HG02759 (cell line): Measurements from ENCODE around the gene ACSF3.
"Not testable (repeated sequence)": the region's sequence is repeated elsewhere in the genome, so short reads cannot be mapped to it uniquely, and the experiment has no call there.

Experiments used
- ATAC-seq: cut with Tn5 transposase; IDR thresholded peaks from one replicate; pipeline ENCODE4 v1.9.1; 2021; ENCODE audit warnings: mild to moderate bottlenecking, moderate library complexity; ENCODE audit not compliant: unreplicated experiment

ACSF3 gene

DNA sequence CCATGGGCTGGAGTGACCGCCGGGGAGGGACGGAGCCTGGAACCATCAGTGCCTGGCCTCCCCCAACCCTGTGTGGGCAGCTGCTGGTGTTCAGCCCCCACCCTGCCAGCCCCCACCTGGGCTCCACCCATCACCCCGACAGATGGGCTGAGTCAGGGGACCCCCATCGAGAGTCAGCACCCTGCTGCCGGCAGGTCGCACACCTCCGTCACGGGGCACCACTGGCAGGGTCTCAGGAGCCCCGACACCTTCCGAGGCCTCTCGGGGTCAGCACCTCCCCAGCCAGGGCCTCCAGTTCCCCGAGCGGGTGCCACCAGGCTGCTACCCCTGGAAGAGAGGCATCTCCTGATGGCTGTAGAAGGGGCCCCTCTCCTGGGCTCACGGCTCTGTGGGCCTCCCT is 38.3 kb upstream of the ACSF3 start:
- ATAC-seq: no peak

DNA sequence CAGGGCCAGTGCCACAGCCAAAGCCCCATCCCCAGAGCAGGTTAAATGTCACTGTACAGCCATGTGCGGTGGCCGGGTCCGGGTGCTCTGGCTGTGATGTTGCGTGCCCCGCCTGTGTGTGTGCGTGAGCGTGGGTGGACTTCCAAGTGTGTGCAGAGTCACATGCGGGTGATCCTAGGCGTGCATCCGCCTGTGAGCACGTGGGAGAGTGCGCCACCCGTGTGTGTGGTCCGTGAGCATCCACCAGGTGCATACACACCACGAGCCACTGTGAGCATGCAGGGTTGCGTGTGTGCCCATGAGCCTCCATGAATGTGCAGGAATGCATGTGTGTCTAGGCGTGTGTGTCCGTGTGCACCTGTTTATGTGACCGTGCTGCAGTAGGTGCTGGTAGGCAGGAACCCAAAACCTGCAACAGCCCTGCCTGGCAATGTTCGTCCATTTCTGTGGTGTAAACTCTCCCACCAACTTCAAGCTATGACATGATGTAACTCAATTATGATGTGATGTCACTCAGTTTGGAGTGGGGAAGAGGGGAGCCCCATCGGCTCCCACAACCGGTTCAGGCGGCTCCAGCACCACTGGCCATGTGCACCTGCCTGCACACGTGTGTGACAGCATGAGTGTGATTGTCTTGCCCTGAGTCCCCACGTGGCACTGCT is 37.6 kb upstream of the ACSF3 start:
- ATAC-seq: no peak

DNA sequence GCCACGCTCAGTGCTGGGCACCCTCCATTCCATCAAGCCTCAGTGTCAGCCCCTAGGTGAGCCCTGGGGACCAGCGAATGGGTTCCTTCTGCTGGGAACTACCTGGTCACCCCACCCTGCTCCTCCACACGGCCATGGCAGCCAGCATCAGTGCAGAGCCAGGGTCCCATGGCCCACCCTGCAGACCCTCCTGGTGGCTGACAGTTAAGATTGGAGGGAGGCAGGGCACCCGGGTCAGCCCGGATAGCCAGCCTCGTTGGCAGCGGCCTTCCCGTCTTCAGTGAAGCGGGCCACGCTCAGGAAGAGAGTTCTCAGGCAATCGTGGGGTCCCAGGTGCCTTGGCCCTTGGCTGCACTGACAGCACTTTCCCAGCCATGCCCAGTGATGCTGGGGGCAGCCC is 37.1 kb upstream of the ACSF3 start:
- no peak for ATAC-seq

DNA sequence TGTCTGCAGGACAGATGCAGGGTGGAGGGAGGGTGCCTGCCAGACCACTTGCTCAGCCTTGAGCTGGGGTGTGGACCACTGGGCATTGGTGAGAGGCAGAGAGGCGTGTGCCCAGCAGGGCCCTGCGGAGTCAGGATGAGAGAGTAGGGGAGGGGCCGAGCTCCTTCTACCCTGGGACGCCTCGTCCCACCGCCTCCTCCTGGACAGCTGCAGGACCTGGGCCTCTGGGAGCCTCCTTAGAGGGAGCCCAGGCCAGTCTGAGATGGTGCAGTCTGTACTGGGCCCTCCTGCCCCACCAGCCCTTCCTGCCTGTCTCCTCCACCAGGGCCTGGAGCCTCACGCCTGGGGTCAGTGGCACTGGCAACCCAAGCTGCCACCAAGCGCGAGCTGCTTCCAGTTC is 35.9 kb upstream of the ACSF3 start:
- ATAC-seq: no peak

DNA sequence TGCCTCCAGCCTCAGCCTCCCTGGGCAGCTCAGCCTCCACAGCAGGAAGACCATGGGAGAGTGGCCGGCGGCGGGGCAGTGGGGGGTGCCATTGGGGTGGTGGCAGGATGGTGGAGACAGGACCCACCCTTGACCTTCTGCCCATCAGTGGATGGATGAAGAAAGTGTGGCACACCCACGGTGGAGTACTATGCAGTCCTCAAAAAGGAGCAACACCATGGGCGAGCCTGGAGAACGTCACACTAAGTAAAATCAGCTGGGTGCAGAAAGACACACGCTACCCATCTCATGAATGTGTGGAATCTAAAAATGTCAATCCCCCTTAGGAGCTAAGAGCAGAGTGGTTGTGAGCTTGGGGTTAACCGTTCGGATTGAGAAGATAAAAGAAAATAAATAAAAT is 34.8 kb upstream of the ACSF3 start:
- ATAC-seq: no peak

DNA sequence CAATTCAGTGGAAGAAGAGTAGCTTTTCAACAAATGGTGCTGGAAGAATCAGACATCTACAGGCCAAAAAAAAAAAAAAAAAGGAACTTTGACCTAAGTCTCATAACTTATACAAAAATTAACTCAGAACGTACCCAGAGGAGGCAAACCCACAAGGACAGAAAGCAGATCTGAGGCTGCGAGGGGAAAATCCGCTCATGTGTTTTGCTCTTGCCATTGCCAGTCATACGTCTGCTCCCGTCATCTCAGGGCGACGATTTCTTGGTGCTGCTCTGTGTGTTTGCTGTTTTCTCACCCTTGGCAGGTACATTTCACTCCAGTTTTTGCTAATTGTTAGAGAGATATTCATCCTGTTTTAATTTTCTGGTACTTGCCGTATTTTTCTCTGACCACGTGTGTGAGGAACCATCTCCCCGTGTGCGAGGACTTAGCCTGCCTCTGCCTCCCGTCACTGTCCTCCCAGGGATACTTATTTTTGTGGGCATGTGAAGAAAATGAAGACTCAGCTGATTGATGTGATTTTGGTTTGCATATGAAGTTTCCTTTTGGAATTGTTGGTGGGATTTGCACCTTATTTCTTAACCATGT is 33.4 kb upstream of the ACSF3 start:
- ATAC-seq: no peak

DNA sequence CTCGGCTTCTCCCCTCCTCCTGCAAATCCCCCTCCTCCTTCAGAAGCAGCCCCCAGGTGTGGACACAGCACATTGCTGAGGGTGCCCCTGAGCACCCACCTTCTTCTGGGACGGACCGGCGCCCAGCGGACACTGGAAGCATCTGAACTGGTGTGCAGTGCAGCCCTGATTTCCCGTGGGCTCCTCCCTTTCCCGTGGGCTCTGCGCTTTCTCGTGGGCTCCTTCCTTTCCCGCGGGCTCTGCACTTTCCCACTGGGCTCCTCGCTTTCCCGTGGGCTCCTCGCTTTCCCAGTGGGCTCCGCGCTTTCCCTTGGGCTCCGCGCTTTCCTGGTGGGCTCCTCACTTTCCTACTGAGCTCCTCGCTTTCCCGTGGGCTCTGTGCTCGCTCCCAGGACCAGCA is 32.6 kb upstream of the ACSF3 start:
- ATAC-seq: no peak

DNA sequence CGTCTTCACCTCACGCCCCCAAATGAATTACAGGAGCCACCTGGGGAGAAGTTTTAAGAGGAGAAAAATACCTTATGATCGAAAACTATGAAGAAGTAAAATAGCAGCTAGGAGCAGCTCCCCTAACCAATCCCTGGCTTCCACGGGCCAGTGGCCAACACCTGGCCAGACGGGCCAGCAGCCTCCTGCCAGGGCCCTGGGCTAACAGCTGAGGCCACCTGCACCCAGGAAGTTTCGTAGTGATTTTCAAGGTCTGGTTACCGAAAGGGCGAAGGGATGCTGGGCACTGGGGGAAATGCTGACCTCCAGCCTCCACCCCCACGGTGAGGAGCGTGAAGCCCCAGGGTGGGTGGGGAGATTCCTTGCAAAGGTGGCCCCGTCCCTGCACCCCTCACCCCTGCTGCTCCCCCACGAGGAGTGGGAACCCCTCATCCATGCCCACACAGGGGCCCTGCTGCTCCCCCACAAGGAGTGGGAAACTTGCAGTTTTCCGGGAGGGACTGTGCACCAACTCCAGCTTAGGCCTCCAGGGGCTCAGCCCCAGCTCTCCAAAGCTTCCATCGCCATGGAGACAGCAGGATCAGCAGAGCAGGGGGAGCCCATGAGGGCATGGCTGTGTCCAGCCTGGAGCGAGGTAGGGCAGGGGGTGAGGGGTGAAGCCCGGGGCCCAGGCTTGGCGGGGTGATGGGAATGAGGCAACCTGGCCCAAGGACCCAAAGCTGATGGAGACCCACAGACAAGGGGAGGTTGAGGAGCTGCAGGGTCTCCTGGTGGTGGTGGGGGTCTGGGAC is 31.9 kb upstream of the ACSF3 start:
- no peak for ATAC-seq

DNA sequence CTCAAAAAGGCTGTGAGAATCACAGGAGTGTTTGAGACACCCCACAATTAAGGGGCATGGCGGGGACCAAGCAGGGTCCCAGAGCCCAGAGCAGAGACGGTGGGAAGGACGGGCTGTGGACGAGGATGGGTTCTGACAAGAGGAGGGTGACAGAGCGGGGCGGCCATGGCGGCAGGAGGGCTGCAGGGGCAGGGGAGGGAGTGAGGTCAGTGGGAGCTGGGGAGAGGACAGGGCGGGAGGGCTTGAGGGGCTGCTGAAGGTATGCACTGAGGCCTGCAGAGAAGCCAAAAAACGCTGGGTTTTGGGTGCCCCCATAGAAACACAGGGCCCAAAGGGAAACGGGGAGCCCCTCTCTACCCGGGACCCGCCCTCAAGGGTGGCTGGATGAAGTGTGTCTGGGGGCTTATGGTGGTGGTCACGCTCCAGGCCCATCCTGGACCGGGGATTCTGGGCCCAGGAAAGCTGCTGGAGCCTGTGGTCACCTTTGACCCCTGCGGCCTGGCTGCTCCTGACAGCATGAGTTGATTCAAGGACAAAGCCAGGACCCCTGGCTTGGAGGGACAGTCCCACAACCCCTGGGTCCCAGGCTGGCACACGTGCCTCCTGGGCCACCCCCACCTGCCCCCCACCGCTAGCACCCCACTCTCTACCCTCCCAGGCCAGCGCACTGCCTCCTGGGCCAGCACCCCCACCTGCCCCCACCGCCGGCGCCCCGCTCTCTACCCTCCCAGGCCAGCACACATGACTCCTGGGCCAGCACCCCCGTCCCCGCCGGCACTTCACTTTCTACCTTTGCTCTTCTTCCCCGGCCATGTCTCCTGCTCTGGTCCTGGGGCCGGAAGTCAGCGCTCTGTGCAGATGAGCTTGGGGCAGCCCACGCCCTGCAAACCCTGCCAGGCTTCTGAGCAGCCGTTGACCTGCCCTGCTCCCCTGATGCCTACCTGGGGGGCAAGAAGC is 31.0 kb upstream of the ACSF3 start:
- no peak for ATAC-seq

DNA sequence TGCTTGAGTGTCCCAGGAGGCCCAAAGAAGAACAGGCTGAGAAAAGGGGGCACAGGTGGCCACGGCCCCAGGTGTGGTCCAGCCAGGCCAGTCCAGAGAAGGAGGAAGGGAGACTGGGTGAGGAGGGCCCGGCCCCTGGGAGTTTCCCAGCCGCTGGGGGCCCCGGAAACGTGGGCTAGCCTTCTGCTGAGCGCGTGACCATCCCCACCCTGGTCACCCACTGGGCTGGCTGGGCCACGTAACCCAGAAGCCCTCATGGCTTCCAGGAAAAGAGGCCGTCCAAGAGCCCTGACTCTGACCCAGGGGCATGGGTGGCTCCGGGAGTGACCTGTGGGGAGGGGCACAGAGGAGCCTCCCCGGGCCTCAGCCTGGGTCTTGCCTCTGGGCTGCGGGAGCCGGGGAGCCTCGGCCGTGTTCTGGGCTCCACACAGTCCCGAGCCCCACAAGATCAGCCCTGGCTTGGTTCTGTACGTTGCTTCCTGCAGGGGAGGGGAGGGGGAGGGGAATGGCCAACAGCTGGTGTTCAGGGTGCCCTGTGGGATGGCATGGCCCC is 29.8 kb upstream of the ACSF3 start:
- ATAC-seq: no peak

DNA sequence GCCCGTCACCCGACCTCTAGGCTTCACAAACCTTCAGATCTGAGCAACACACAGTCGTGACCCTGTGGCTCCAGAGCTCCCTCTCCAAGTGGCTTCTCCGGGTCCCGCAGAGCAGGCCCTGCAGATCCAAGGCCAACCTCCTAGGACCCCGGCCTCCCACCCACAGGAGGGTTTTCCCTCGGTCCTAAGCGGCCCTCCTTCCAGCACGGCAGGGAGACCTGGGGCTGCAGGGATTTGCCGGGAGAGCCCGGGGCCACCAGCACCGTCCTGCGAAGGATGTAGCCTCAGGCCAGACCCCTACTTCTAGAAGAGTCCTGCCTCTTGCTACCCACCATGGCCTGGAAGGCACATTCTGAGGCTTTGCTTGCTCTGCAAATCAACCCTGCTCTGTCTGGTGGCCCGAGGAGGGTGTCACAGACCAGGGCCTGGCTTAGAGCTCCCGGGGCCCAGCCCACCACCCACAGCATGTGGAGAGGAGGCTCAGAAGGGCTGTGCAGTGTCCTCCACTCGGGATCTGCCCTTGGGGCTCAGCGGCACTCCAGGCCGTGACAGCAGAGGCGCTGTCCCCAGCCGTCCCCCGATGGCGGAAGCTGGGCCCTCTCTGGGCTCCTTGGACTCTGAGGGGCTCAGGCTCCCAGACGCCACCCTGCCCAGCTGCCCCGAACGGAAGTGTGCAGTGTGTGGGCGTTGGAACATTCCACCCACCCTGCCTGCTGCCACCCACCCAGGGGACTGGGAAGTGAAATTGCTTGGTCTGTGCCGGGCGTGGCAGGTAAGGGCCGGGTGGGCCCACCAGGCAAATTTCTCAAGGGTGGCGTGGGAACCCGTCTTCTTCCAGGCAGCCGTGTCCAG is 28.8 kb upstream of the ACSF3 start:
- no peak for ATAC-seq

DNA sequence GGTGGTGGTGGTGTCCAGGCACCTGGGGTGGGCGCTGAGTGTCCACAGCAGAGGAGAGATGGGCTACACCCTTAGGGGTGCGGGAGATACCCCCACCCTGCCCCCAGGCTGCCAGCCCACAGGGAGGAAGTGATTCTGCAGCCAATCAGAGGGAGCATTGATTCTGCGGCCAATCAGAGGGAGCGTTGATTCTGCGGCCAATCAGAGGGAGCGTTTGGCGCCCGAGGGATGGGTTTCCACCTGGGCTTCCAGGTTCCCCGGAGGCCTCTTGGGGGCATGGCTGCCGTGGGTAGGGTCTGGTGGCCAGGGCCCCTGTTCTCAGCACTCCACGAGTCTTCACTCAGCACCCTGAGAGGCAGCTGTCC is 28.2 kb upstream of the ACSF3 start:
- no peak for ATAC-seq

DNA sequence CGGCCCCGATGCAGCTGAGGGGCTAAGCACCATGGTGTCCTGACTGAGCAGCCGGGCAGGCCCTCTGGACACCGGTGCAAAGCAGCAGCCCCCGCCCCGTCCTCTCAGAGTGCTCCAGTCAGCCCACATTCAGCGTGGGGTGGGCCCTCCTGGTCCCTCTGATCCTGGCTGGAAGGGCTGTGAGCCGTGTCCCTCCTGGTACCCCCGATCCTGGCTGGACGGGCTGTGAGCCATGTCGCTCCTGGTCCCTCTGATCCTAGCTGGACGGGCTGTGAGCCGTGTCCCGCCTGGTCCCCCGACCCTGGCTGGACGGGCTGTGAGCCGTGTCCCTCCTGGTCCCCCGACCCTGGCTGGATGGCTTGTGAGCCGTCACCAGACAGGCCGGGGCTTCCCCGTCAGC is 26.9 kb upstream of the ACSF3 start:
- no peak for ATAC-seq

DNA sequence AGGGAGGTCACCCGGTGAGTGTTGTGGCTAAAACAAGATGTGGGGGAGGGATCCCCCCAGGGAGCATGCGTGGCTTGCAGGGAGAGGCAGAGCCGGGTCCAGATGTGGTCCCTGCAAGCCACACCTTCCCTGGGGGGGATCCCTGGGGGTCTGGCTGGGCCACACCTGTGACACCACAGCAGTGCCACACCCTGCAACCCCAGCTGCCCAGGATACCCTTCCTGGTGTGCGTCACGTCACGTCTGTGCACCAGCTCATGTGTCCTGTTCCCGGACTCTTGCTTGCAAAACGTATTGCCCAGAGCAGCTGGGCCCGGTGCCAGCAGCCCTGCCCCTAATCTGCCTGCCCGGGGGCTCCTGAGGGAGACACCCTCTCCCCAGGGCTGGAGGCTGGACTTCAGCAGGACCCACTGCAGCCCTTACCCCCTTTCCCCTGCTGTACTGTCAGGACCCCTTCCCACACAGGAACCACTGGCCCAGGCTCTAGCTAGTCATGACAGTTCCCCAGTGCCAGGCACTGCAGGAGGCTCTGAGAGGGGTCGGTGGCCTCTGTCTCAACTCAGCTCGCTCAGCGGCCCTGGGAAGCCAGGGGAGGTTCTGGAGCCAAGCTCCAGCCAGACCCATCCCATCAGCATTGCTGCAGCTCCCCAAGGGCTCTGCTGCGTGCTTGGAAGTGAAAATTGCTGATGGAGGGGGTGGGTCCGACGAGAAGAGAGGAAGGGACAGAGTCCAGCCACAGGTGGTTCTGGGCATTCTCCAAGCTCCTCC is 25.8 kb upstream of the ACSF3 start:
- no peak for ATAC-seq

DNA sequence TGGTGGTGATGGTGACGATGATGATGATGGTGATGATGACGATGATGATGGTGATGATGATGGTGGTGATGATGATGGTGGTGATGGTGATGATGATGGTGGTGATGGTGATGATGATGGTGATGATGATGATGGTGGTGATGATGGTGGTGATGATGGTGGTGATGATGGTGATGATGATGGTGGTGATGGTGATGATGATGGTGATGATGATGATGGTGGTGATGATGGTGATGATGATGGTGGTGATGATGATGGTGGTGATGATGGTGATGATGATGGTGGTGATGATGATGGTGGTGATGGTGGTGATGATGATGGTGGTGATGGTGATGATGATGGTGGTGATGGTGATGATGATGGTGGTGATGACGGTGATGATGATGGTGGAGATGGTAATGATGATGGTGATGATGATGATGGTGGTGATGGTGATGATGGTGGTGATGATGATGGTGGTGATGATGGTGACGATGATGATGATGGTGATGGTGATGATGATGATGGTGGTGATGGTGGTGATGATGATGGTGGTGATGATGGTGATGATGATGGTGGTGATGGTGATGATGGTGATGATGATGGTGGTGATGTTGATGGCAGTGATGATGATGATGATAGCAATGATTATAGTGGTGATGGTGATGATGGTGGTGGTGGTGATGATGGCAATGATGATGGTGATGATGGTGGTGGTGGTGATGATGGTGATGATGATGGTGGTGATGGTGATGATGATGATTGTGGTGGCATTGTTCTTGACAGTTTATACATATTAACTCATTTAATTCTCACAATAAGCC is 24.6 kb upstream of the ACSF3 start:
- ATAC-seq: not testable (repeated sequence)

DNA sequence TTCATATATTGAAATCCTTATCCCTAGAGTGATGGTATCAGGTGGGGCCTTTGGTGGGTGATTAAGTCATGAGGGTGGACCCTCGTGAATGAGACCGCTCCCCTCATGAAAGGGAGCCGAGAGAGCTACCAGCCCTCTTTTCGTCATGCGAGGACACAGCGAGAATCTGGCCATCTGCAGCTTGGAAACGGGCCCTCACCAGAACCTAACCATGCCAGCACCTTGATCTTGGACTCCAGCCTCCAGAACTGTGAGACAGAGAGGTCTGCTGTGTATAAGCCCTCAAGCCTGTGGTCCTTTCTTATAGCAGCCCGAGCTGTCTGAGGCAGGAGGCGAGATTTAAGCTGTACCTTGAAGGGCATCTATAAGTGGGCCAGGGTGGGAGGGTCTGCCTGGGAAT is 23.7 kb upstream of the ACSF3 start:
- no peak for ATAC-seq

DNA sequence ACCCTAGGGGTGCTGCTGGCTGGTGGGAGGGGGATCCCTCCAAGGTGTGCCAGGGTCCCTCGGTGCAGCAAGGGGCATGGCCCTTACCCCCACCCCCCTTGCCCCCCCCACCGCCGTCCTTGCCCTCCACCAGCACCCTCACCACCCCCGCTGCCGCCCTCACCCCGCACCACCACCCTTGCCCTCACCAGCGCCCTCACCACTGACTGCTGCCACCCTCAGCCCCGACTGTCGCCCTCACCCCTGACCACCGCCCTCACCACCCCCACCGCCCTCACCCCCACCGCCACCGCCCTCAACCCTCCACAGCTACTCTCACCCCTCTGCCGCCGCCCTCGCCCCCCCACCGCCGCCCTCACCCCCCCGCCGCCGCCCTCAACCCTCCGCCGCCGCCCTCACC is 23.1 kb upstream of the ACSF3 start:
- no peak for ATAC-seq

DNA sequence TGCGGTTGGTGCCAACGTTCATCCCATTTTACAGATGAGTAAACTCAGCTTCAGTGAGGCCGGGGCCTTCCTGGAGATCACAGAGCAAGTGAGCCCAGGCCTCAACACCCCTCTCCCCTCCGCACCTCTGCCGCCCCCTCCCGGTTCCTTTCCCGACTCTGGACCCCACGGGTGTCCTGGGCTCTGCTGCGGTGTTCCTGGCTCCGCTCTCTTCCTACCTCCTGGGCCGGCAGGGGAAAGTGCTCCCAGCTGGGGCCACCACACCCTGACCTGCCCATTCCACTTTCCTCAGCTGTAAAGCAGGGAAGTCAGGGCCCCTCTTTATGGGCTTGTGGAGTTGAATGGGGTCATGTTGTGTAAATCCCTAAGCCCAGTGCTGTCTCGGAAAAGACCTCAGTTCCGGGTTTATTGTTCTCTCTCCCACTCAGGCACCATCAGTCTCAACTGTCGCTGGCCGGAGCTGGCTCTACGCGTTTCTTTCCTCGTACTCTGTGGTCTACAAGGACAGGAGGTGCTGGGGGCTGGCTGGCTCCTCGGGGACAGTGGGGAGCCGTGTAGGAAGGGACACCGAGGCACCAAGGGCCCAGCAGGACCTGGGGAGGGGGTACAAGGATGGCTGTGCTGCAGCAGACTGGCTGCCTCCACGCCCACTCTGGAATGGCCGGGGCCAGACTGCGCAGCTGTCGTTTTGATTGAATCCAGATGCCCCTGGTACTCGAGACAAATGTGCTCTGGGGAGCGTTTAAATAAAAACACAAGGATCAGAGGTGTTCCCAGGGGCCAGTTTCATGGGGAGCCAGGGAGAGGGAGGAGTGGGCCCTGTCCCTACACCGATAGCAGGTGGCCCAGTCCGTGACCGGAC is 21.7 kb upstream of the ACSF3 start:
- ATAC-seq: no peak
